GM18507 (cell line): Measurements from ENCODE around the gene NR3C2.

Experiments
- DNase-seq: peaks from one replicate; pipeline ENCODE4 v3.0.0; 2011; ENCODE audit warnings: low read depth; ENCODE audit not compliant: insufficient read length; ENCODE audit errors: extremely low spot score
- FAIRE-seq: peaks from 2 replicates; lab custom pipeline; 2011; peaks lifted over from hg19 to GRCh38; lab: Jason Lieb, UNC

Gene NR3C2

DNA sequence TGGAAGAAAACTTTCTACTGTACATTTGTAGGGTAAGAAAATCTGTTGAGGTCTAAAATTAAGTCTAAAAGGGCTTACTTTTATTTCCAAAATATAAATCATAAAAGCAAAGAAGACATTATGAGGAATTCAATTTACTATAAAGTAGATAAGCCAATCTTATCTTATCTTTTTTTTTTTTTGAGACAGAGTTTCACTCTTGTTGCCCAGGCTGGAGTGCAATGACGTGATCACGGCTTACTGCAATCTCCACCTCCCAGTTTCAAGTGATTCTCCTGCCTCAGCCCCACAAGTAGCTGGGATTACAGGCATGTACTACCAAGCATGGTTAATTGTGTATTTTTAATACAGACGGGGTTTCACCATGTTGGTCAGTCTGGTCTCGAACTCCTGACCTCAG is 166.9 kb downstream of the NR3C2 start:
- FAIRE-seq (no peak), DNase-seq (no peak)

- FAIRE-seq (no peak), DNase-seq (no peak)
Observed at GRCh38 chr4:148273501-148273986, 168.7 kb downstream of the NR3C2 start.

DNA sequence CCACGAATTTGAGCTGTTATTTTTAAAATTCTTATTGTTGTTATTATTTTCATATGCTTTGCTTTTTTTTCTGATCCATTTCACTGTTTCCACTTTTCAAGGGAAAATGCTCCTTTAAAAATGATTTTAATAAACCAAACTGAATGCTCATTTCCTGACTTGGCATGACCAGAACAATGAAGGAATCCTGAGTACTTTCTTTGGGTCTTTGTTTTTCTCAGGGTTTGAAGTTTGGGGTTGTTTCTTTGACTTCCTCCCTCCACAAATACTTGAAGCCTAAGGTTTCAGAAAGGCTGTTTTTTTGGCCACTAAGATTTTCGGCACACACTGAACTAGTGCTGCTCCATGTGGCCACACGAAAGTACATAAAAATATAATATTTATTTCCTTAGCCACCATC is 171.0 kb downstream of the NR3C2 start:
- FAIRE-seq (no peak), DNase-seq (no peak)

DNA sequence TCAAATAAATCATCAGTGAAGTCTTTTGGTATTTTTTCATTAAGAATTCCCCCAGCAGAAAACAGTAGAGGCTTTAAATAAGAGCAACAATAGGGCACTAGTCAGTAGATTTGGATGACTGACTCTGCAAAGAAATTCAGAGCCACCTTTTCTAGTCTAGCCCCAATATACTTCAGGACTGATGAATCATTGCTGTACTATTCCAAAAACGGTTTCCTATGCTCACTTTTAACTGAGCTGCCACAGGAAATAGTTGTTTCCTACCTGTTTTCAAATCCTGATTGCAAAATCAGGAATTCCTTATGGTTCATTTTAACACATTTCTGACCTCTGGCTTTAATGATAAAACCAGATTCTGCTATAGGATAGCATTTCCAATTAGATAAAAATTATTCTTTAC is 171.6 kb downstream of the NR3C2 start:
- DNase-seq (no peak), FAIRE-seq (no peak)

- FAIRE-seq (no peak), DNase-seq (no peak)
Observed at GRCh38 chr4:148268835-148269234, 173.4 kb downstream of the NR3C2 start.

GRCh38 chr4:148266921-148267320 is 175.3 kb downstream of the NR3C2 start:
- no peak for FAIRE-seq
- DNase-seq = no peak

GRCh38 chr4:148266240-148266639 is 176.0 kb downstream of the NR3C2 start:
- DNase-seq (no peak), FAIRE-seq (no peak)

- DNase-seq (no peak), FAIRE-seq (no peak)
Observed at GRCh38 chr4:148265627-148266026, 176.6 kb downstream of the NR3C2 start.

- no peak for DNase-seq
- no peak for FAIRE-seq
Observed at GRCh38 chr4:148263802-148264201, 178.4 kb downstream of the NR3C2 start.

DNA sequence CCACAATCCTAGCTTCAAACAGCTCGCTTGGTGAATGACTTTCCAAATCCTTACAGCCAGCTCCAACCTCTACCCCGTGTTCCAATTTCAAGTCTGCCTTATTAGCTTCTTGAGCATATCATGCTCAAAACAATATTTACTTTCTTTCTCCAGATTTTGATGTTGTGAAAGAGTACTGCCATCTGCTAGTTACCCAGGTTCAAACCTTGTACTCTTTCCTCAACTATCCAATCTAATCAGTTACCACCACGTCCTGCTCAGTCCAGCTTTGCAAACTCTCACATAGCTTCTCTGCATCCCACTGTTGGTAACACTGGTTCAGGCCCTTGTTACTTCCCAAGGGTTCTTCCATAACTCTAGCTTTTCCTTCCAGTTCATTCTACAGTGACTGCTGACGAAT is 179.1 kb downstream of the NR3C2 start:
- DNase-seq (no peak), FAIRE-seq (no peak)

- FAIRE-seq (no peak), DNase-seq (no peak)
Observed at GRCh38 chr4:148261848-148262247, 180.4 kb downstream of the NR3C2 start.

- DNase-seq (no peak), FAIRE-seq (no peak)
Observed at GRCh38 chr4:148259841-148260240, 182.4 kb downstream of the NR3C2 start.

GRCh38 chr4:148258535-148258934 is 183.7 kb downstream of the NR3C2 start:
- no peak for FAIRE-seq
- DNase-seq = no peak

DNA sequence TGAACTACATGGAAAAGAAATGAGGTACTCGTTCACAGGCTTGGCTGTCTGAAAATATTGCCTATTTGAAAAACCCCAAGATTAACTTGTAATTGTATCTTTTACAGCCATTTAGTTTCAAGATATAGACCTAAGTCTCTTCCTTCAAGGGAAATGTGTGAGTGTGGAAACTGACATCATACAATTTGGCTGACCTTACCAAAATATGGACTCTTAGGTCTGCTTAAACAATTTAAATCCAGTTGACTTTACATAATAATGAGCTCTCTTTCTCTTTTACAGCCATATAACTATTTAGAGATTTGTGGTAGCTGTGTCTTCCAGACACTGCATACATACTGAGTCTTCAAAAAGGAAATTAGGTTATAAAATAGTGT is 186.9 kb downstream of the NR3C2 start:
- DNase-seq = no peak
- FAIRE-seq = no peak

GRCh38 chr4:148254621-148255343 is 187.4 kb downstream of the NR3C2 start:
- no peak for FAIRE-seq
- DNase-seq = no peak

DNA sequence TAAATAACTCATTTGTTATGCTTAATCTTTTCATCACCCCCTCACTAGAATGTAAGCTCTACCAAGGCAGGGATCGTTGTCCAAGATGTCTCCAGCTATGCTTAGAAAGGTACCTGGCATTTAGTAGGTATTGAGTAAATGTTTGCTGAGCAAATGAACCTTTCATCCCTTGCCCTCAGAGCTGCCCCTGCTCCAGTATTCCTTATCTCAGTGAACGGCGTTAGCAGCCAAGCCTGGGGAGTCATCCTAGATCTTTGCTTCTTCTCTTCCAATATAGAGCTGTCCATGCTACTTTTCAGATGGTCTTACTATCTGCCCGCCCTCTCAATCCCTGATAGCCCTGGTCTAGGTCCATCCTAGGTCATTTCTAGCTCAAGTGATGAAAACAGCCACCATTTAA is 188.4 kb downstream of the NR3C2 start:
- no peak for FAIRE-seq
- DNase-seq = no peak

GRCh38 chr4:148248824-148249223 is 193.4 kb downstream of the NR3C2 start:
- DNase-seq (no peak), FAIRE-seq (no peak)

- no peak for DNase-seq
- no peak for FAIRE-seq
Observed at GRCh38 chr4:148245015-148245414, 197.2 kb downstream of the NR3C2 start.

DNA sequence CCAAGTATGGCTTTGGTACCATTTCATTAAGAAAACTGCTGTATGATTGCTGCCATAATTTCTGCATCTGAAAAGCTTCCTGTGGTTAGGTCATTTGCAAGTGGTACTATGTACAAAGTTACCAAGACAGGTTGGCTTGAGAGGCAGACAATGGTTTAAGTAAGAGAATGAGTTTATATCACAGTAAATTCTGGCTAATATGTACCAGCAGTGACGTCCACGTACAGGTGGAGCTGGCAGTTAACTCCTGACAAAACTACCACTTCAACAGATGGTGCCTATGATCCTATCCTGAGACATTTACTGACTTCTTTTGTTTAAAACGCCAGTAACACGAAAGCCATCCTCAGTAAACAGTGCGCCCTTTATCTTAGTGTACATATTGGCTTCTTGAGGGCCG is 198.4 kb downstream of the NR3C2 start:
- FAIRE-seq (no peak), DNase-seq (no peak)

- DNase-seq (no peak), FAIRE-seq (no peak)
Observed at GRCh38 chr4:148240241-148240640, 202.0 kb downstream of the NR3C2 start.

- DNase-seq = no peak
- FAIRE-seq = no peak
Observed at GRCh38 chr4:148239494-148239985, 202.7 kb downstream of the NR3C2 start.
